Gastroesophageal sphincter (tissue), 3 donors: ENCODE measurements around the gene NANOGP8.

Source experiments
- POLR2A ChIP-seq, 2 donors: fragments of 450-650 bp; IDR thresholded peaks; one replicate each; pipeline ENCODE4 v1.6.1; 2017; ENCODE audit warnings: antibody characterized with exemption in 2 of 2, mild to moderate bottlenecking in 2 of 2, moderate library complexity in 1 of 2
- POLR2AphosphoS5 ChIP-seq: sonication (generic); formaldehyde crosslinking; IDR thresholded peaks from one replicate; pipeline ENCODE4 v1.6.1; 2017; ENCODE audit warnings: antibody characterized with exemption
- TF ChIP-seq, protein P1 (sequence below), 4 experiments: fragments of 200-600 bp in 2 of 4; fragments of 450-650 bp in 2 of 4; sonication (generic) in 1 of 4; IDR thresholded peaks; one replicate each; pipeline ENCODE4 v1.5.1; 2017 to 2019; ENCODE audit warnings: antibody characterized with exemption in 4 of 4, mild to moderate bottlenecking in 2 of 4, moderate library complexity in 2 of 4

DNA sequence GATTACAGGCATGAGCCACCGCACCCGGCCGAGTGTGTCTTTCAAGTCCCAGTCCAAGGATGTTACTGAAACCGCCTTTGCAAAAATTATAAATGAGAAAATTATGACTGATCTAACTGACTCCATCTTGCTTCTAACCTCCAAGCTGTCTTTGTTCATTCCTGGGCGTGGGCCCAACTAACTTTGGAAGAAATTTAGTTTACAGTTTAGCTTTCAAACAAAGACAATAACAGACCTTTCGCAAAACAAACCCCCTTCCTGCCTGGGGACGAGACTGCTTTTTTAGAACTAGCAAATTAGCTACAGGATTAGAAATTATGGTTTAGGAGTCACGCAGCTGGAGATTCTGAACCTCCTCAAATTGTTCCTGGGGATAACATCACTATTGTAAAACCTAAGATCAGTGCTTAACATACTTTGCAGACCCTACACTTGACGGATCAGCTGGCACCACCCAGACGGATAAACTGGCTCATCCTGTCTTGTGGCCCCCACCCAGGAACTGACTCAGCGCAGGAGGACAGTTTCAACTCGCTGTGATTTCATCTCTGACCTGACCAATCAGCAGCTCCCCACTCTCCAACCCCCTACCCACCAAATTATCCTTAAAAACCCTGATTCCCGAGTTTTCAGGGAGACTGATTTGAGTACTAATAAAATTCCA, 23.8 kb downstream of the NANOGP8 start:
- TF ChIP-seq, protein P1, sequence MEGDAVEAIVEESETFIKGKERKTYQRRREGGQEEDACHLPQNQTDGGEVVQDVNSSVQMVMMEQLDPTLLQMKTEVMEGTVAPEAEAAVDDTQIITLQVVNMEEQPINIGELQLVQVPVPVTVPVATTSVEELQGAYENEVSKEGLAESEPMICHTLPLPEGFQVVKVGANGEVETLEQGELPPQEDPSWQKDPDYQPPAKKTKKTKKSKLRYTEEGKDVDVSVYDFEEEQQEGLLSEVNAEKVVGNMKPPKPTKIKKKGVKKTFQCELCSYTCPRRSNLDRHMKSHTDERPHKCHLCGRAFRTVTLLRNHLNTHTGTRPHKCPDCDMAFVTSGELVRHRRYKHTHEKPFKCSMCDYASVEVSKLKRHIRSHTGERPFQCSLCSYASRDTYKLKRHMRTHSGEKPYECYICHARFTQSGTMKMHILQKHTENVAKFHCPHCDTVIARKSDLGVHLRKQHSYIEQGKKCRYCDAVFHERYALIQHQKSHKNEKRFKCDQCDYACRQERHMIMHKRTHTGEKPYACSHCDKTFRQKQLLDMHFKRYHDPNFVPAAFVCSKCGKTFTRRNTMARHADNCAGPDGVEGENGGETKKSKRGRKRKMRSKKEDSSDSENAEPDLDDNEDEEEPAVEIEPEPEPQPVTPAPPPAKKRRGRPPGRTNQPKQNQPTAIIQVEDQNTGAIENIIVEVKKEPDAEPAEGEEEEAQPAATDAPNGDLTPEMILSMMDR (IDR thresholded peaks at IDR 0.05) = no peak
- TF ChIP-seq POLR2AphosphoS5 (no peak), POLR2A (IDR thresholded peaks at IDR 0.05) (no peak)
